Stimulated activated CD4-positive, alpha-beta T cell treated with anti-CD3 and anti-CD28 coated beads, Interleukin-2, amount 100 ng/mL, for 48 hours (primary cell): ENCODE data around the gene MAPKAPK2.

Experiments used
- DNase-seq, 2 donors: peaks; one replicate each; pipeline ENCODE4 v3.0.0-alpha.2; 2020

Gene MAPKAPK2

GRCh38 chr1:206661161-206661820 is 23.4 kb upstream of the MAPKAPK2 start:
- DNase-seq, result no peak

DNA sequence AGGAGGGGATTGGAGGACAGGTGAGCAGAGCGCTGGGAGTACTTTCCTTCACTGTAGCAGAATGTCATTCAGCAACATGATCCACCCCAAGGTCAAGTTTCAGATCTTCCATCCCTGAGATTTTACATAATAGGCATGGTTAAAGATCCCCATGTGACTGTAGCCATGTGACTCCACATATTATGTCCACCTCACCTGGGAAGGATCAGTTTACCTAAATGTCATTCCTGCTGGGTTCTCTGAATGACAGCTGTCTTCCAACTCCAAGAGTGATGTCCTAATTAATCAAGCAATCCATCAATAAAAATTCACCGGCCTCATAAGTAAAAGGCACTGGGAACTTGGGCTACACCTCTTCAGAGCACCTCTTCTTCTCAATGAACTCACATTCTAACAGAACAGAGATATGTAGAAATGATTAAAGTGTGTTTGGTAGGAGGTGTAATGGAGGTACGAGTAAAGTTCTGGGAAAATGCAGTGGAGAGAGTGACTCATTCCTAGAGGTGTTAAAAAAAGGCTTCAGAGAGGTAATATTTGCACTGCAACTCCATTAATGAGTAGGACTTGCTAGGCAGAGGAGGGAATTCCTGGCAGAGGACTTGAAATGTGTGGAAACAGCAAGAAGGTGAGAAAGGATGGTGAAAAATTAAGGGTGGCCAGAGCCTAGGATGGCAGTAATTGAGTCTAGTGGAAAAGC is 22.2 kb upstream of the MAPKAPK2 start:
- DNase-seq, result no peak

DNA sequence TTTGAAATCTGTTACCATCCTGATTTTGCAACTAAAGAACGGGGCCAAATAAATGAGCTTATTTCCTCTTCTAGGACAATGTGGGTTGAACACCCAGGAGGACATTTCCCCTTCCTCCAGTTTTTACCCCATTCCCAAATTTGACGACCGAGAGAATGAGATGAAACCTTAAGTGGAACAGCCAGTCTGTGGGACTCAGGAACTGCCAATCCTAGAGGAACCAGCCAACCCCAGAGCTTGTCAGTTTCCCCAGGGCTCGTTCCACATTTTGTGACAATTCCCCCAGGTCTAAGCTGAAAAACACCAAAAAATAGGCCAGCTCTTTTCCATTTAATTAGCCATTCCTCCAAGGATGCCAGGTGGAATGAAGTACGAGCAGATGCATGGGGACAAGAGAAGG is 21.3 kb upstream of the MAPKAPK2 start:
- DNase-seq, result no peak

DNA sequence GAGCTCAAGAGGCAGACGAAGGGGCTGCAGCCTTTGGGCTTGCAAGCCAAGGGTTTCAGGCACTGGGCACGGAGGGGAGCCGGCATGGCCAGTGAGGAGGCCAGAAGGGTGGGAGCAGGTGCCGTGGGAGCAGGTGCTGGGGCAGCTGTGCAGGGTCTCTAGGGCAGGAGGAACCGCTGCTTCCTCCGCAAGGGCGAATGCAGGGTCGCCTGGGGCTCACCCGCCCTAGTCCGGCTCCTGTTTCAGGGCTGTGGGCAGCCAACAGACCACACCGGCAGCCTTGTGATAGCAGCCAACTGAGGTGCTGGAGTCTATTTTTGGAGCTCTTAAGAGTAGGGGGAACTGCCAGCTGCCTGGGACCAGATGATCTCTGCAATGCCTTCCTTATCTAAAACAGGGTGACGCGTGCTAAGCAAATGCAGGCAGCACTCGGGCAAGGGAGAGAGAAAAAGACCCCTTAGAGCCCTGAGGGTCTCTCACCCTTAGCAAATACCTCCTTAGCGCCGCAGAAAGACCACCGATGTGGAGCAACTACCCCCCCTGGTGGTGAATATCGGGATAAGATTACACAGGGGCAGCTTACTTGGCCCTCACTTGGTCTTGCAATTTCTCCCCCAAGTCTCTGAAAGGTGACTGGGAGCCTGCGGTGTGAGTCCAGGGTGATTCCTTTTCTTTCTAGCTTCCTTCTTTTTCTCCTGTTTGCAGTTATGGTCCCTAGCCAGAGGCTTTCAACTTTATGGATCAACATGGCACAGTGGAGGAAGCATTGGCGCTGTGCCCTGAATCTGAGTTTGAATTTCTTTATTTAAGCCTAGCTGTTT is 20.7 kb upstream of the MAPKAPK2 start:
- DNase-seq, result peak; percentile 71 to 76

DNA sequence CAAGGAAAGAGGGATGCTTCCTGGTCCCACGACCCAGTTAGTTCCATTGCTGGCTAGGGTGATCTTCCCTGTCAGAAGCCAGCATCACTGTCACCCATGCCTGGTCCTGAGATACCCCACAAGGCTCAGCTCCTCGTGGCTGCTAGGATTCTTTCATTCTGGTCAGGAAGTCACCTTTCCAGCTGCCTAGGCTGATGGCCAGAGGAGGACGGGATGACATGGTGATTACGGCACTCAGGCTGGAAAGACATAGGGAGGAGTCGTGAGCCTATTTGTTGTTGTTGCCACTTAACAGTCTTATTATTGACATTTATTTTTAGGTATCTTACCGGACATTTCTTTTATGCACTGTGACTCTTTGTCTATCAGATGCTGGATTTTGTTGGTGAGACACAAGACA is 20.0 kb upstream of the MAPKAPK2 start:
- DNase-seq, result no peak

GRCh38 chr1:206666031-206666561 is 18.6 kb upstream of the MAPKAPK2 start:
- no peak for DNase-seq

- no peak for DNase-seq
These were observed 17.6 kb upstream of the MAPKAPK2 start for GRCh38 chr1:206666954-206667665.

GRCh38 chr1:206668351-206668750 is 16.4 kb upstream of the MAPKAPK2 start:
- DNase-seq, result no peak

- no peak for DNase-seq
These were observed 15.8 kb upstream of the MAPKAPK2 start for GRCh38 chr1:206668874-206669410.

GRCh38 chr1:206672011-206672688 is 12.6 kb upstream of the MAPKAPK2 start:
- no peak for DNase-seq

DNA sequence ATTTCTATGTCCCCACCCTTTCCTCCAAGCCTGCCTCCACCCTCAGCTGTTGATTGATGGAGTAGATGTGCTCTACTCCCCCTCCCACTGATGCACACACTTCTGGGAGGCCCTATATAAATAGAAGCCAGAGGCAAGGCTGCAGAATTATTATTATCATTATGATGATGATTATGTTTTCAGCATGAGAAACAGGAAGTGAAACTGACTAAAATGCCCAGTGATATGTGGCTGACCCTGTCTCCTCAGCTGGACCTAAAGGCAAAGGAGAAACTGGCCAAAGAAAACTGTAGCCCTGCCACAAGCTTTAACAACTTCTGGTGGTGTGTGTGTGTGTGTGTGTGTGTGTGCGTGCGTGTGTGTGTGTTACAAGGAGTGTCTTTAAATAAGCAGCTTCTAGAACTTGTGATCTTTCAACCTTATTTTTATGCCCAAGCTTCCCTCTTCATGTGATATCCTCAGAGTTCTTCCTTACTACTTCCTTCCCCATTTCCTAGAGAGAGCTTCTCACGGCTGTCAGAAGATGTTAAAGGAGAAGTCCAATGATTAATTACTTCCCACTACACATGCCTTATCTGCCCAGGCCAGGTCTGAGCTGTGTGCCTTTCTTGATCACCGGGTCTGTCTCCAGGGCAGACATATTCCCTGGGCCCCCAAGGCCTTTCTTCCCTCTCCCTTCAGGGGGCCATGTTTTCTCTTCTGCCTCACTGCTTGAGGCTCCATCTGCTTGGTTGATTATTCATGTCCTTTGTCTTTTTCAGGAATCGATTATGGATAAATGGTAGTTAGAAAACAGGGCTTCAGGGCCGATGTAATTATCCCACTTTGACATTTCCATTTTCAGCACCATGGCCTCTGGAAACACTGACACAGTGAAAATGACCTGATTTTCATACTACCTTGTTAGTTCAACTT is 11.6 kb upstream of the MAPKAPK2 start:
- no peak for DNase-seq

DNA sequence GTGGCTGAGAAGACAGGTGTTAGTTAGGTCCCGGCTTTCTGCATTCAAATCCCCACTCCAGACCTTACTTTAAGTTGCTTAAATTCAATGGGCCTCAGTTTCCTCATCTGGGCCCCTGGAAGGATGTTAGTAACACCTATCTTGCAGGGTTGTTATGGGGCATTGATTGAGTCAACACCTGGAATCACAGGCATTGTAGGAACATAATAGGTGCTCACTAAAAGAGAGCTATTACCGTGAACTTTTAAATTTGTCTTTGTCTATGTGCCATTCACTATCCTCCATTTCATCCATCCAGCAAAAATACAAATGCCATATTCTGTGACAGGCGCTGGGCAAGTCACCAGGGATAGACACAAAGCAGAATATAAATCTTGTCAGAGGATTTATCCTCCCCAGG is 10.5 kb upstream of the MAPKAPK2 start:
- no peak for DNase-seq

DNA sequence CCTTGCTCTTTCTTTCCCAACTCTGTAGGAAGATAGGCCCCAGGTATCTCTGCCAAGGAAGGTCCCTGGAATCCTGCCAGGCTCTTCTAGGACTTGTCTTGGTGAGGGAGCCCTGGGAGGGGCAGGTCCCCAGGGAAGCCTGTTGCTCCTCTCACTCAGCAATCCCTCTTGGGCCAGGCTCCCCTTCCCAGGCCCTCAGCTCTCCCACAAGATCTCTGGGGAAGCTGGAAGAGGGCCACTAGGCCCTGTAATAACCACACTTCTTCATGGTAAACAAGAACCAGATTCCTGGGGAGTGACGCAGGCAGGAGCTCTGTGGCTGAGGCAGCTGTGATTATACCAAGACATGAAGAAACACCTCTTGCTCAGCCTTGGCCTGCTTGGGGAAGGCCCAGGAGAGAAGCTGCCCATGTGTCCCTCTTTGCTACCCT is 9.9 kb upstream of the MAPKAPK2 start:
- DNase-seq, result no peak

GRCh38 chr1:206676499-206676898 is 8.2 kb upstream of the MAPKAPK2 start:
- DNase-seq, result no peak

GRCh38 chr1:206678490-206678889 is 6.2 kb upstream of the MAPKAPK2 start:
- no peak for DNase-seq

- no peak for DNase-seq
These were observed 4.9 kb upstream of the MAPKAPK2 start for GRCh38 chr1:206679738-206680211.

DNA sequence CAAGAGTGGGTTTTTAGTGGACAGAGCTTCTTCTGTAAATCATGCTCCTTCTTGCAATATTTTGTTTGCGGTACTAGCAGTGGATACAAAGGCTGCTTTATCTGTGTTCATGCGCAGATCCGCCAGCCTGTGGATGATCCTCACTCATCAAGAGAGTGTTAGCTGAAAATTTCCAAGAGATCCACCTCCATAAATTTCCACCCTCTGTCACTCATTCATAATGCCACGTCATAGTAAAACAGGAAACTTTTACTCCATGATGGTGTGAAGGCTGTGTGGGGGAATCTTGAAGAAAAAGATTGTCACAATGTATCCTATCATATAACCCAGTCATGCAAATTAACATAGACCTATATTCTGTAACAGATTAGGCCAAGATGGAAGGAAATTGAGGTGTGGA is 4.4 kb upstream of the MAPKAPK2 start:
- DNase-seq, result no peak

- no peak for DNase-seq
These were observed 3.3 kb upstream of the MAPKAPK2 start for GRCh38 chr1:206681359-206681758.

- no peak for DNase-seq
These were observed 2.6 kb upstream of the MAPKAPK2 start for GRCh38 chr1:206682111-206682510.

DNA sequence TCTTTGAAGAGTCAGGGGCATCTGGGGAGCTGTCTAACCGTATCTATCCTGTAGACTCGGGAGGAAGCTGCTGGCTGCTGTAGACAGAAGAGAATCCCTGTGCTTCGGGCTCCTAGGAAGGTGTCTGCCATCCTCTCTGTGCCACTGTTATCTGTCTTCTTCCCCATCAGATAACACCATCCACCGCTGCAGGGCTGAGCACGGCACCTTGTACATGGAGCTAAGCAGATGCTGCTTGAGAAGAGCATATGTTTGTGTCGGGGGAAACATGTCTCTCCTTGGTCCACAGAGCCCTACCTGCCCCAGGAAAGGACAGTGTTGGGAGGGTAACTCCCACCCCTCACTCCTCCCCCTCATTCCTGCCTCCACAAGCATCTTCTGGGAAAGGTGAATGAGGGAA is 1.4 kb upstream of the MAPKAPK2 start:
- DNase-seq, result no peak

GRCh38 chr1:206684003-206684402 is 702 bp upstream of the MAPKAPK2 start:
- no peak for DNase-seq
